Panc1 (cell line): ENCODE results near the gene MS4A18.

ENCODE experiments used
- CTCF ChIP-seq: fragments of 450-650 bp; IDR thresholded peaks from 2 replicates; pipeline ENCODE4 v1.5.1; 2017; ENCODE audit warnings: mild to moderate bottlenecking
- POLR2AphosphoS5 ChIP-seq: IDR thresholded peaks from 2 replicates; pipeline ENCODE4 v1.6.1; 2012; ENCODE audit warnings: mild to moderate bottlenecking, low read depth, low read length, moderate library complexity

DNA sequence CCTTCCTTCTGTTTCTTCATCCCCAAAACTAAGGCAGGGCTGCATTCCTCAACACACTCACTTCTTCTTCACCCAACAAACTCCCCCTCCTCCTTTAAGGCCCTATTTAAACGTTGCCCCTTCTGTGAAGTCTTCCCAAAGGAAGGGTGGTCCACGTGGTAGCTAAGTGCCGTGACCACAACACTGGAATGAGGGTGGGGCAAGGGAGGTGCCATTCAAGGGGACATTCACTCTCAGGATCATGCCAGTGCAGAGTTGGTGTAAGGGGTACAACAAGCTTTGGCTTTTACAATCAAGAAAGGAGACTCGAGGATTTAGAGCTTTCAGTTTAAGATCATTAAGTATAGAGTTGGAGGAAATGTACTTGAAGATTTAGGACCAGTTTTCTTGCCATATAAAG is 52.6 kb downstream of the MS4A18 start:
- TF ChIP-seq POLR2AphosphoS5 (no peak), CTCF (no peak)
